Fibroblast of the aortic adventitia (primary cell): ENCODE results near the gene BANF1. TPM values are rescaled to one million over a fixed set of nuclear protein-coding genes. Genes with fewer than 3 reads are reported as not detected.
"Not testable (repeated sequence)": the region's sequence is repeated elsewhere in the genome, so short reads cannot be mapped to it uniquely, and the experiment has no call there.

Experiments used
- DNase-seq: peaks from one replicate; pipeline ENCODE4 v3.0.0-alpha.2; 2010; ENCODE audit warnings: low read depth
- H3K4me3 ChIP-seq: 2 replicates; pipeline ENCODE4 v1.5.1; 2011; ENCODE audit warnings: low read depth, mild to moderate bottlenecking, control low read depth, low read length, moderate library complexity
- CTCF ChIP-seq: IDR thresholded peaks from 2 replicates; pipeline ENCODE4 v1.5.1; 2011; ENCODE audit warnings: mild to moderate bottlenecking, low read length, control low read depth, inconsistent platforms; ENCODE audit not compliant: insufficient read depth
- total RNA-seq: library from RNA; depleted of rRNA; stranded (reverse); fragments of >200 nt; gene quantifications from 2 replicates; pipeline ENCODE4 v1.2.3, GENCODE V29; 2012; ENCODE audit warnings: low replicate concordance

Gene BANF1
- total RNA-seq, 1 donor: 44.1 TPM

DNA sequence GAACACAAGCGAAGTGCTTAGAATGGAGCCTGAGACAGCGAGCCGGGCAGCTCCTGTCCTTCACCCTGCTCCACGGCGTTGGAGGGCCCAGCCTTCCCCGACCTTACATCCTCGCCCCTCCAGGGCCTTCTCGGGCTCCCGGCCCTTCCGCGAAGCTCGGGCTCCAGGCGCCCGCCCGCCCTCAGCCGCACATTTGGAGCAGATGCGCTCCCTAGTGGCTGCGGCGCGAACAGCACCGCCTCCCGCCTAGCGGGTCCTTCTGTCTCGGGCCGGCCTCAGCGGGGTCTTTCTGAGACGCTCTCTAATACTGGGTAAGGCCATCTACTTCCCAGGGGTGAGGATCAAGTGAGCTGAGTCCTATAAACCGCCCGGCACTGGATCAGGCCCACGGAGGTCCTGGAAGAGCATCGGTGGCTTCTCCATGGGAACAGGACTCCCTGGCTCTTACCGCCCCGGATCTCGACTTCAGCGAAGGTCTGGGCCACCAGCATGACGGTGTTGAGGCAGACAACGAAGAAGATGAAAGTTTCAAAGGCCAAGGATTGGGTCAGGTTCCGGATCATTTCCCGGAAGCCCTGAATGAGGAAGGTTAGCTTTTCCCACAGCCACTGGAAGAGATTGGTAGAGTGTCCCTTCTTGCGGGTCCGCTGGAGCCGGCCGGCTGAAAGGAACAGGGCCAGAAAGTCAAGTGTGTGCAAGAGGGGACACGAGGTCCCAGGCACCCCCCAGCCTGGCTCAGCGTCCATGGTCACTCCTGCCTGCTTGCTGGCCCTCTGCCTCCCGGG lies 20.3 kb downstream of the BANF1 start:
- peak; percentile 55 for DNase-seq
- peak overlapping the region; percentile 17 for H3K4me3 ChIP-seq
- TF ChIP-seq CTCF: peak; percentile 95

GRCh38 chr11:66023186-66023440 lies 20.8 kb downstream of the BANF1 start:
- DNase-seq, H3K4me3 ChIP-seq: not testable (repeated sequence)

DNA sequence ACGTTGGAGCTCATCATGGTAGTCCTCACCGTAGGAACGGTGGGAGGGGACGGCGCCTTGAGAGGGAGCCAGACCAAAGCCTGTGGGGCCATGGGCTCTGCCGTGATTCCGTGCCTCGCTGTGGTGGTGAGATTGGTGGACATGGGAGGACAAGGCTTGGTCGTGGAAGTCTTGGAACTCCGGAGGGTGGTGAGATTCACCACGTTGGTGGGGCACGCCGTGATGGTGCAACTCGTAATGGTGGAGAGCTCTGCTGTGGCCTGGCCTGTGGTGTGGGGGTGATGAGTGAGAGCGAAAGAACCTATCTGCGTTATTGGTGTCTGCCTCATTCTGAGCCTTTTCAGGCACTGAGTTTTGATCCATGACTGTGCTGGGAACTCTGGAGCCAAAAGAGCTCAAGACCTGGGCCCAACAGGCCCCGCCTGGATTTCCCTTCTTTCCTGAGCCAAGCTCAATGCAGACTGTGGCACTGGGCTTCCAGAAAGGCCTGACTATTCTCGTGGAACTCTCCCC lies 23.8 kb downstream of the BANF1 start, which contains the start of gene CATSPER1:
CATSPER1 (minus strand) TSS at position 463 of the 513 bp plus-strand sequence; CDS start at position 363, 100 bp downstream.
- H3K4me3 ChIP-seq: no peak within 1 kb of the TSS
- no peak for TF ChIP-seq CTCF
- DNase-seq: no peak

DNA sequence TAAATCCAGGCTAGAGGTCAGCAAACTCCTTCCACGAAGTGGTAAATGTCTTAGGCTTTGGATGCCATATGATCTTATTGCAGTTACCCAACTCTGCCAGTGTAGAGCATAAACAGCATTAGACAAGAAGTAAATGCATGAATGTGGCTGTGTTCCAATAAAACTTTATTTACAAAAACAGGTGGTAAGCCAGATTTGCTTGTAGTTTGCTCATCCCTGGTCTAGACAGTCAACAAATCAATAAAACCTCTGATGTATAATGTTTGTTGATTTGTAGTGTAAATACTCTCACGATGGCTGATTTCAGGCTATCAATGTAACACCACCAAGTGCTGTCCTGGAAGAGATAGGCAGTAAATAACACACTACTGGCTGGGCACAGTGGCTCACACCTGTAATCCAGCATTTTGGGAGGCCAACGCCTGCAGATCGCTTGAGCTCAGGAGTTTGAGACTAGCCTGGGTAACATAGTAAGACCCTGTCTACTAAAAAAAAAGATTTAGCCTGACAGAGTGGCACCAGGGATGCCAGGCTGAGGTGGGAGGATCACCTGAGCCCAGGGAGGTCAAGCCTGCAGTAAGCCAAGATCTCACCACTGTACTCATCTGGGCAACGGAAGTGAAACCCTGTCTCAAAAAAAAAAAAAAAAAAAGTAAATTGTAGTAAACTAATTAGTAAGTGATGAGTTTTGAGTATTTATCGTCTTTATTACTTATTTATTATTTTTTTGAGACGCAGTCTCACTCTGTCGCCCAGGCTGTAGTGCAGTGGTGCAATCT lies 30.8 kb downstream of the BANF1 start:
- TF ChIP-seq CTCF: no peak
- no peak overlapping the region for H3K4me3 ChIP-seq
- DNase-seq: no peak

DNA sequence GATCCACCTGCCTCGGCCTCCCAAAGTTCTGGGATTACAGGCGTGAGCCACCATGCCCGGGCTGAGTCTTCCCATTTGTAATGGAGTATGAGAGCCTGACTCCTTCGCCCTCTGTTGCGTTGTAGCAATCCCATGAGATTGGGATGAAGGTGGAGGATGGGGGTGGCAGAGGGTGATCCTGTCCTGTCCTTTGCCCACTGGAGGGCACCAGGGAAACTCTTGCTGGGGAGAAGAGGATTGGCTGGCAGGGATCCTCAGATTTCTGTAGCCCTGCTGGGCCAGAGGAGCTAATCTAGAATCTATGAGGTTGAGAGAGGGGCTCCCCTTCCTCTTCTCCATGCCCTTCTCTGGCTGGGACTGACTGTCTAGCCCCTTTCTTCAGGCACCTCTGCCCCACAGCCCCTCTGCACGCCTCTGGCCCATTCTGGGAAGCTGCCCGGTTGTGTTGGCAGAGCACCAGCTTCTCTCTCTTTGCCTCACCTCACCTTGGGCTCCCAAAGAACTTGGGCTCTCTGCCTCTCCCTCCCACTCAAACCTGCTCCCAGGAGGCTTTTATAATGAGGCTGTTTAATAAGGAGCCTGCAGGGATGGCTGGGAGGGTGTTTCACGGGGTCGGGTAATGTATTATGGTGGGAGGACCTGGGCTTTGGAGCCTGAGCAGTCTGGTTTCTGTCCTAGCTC lies 33.5 kb downstream of the BANF1 start:
- TF ChIP-seq CTCF: no peak
- DNase-seq: no peak

DNA sequence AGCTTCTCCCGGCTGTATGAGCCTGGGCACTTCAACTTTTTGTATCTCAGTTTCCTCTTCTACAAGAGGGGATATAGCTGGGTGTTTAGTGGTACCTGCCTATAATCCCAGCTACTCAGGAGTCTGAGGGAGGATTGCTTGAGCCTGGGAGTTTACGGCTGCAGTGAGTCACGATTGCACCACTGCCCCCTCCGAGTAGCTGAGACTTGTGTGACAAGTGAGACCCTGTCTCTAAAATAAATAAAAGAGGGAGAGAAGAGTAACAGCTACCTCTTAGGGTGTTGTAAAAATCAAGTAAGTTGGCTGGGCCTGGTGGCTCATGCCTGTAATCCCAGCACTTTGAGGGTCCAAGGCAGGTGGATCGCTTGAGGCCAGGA lies 34.0 kb downstream of the BANF1 start:
- DNase-seq: no peak
- no peak for TF ChIP-seq CTCF
- H3K4me3 ChIP-seq: no peak overlapping the region

More for the DNA sequence above, 33.5 kb downstream of the BANF1 start:
- H3K4me3 ChIP-seq: no peak overlapping the region

DNA sequence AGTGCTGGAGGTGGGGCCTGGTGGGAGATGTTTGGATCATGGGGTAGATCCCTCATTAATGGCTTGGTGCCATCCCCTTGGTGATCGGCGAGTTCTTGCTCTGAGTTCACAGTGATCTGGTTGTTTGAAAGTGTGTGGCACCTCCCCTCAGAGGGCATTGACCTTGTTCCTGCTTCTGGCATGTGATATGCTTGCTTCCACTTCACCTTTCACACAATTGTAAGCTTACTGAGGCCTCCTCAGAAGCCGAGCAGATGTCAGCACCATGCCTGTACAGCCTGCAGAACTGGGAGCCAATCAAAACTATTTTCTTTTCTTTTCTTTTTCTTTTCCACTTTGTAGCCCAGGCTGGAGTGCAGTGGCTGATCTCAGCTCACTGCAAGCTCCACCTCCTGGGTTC lies 35.0 kb downstream of the BANF1 start:
- H3K4me3 ChIP-seq: no peak overlapping the region
- DNase-seq: no peak
- TF ChIP-seq CTCF: no peak
